Measurements from ENCODE around the gene HAUS6. TPM values are rescaled to one million over a fixed set of nuclear protein-coding genes. Genes with fewer than 3 reads are reported as not detected.

HAUS6 gene
- total RNA-seq, 1 donor = 23.7 TPM

- no peak for DNase-seq (ENCODE audit: low read depth)
- H3K4me3 ChIP-seq (ENCODE audit: low read depth, low read length) = no peak overlapping the region
- no peak for TF ChIP-seq CTCF (IDR thresholded peaks at IDR 0.05; ENCODE audit: insufficient read depth, low read depth, low read length)
Observed at GRCh38 chr9:19074229-19074628, 28.5 kb downstream of the HAUS6 start.

- no peak for DNase-seq (ENCODE audit: low read depth)
- TF ChIP-seq CTCF (IDR thresholded peaks at IDR 0.05; ENCODE audit: insufficient read depth, low read depth, low read length) = no peak
- no peak overlapping the region for H3K4me3 ChIP-seq (ENCODE audit: low read depth, low read length)
Observed at GRCh38 chr9:19057033-19057432, 45.7 kb downstream of the HAUS6 start.

GRCh38 chr9:19050637-19051591, 51.8 kb downstream of the HAUS6 start:
- H3K4me3 ChIP-seq (ENCODE audit: low read depth, low read length) = peak overlapping the region; percentile 91
- no peak for DNase-seq (ENCODE audit: low read depth)
- no peak for TF ChIP-seq CTCF (IDR thresholded peaks at IDR 0.05; ENCODE audit: insufficient read depth, low read depth, low read length)

- peak; percentile 46 for DNase-seq (ENCODE audit: low read depth)
- H3K4me3 ChIP-seq (ENCODE audit: low read depth, low read length) = peak overlapping the region; percentile 91
- TF ChIP-seq CTCF (IDR thresholded peaks at IDR 0.05; ENCODE audit: insufficient read depth, low read depth, low read length) = no peak
Observed at GRCh38 chr9:19049917-19050636, 52.6 kb downstream of the HAUS6 start.

GRCh38 chr9:19048966-19049916, 53.5 kb downstream of the HAUS6 start, which contains the start of gene RRAGA:
Gene RRAGA (plus strand): TSS chr9:19049427. CDS start chr9:19049660, 233 bp downstream.
- TF ChIP-seq CTCF (IDR thresholded peaks at IDR 0.05; ENCODE audit: insufficient read depth, low read depth, low read length) = peak; percentile 87
- peak; percentile 98 for DNase-seq (ENCODE audit: low read depth)
- H3K4me3 ChIP-seq (ENCODE audit: low read depth, low read length) = peak within 1 kb of the TSS; percentile 91

- no peak for TF ChIP-seq CTCF (IDR thresholded peaks at IDR 0.05; ENCODE audit: insufficient read depth, low read depth, low read length)
- no peak overlapping the region for H3K4me3 ChIP-seq (ENCODE audit: low read depth, low read length)
- no peak for DNase-seq (ENCODE audit: low read depth)
Observed at GRCh38 chr9:19036611-19037010, 66.1 kb downstream of the HAUS6 start.
